Caco-2 (cell line): ENCODE measurements around the gene TRIM3. TPM values are rescaled to one million over a fixed set of nuclear protein-coding genes. Genes with fewer than 3 reads are reported as not detected.

Experiments
- BruUV-seq: library from RNA; stranded (reverse); fragments of 400-500 nt; replicated peaks from 2 replicates; lab custom pipeline; 2021; lab: Mats Ljungman, UMichigan
- CTCF ChIA-PET: fragments of 300-600 bp; sonication (Branson Sonifier 250); formaldehyde crosslinking; loops from one replicate; lab custom pipeline; 2022; ENCODE audit warnings: antibody characterized with exemption; lab: Charles Lee
- POLR2A ChIA-PET: fragments of 300-600 bp; sonication (Branson Sonifier 250); formaldehyde crosslinking; loops from one replicate; lab custom pipeline; 2022; ENCODE audit warnings: antibody characterized with exemption; lab: Charles Lee
- DNase-seq, 2 experiments: peaks; one replicate each; pipeline versions ENCODE4 v3.0.0 to v3.0.0-alpha.2; 2020 to 2022
- H3K27me3 ChIP-seq: replicated peaks from 2 replicates; pipeline ENCODE4 v1.6.0; 2011; ENCODE audit warnings: low read length; ENCODE audit not compliant: control insufficient read depth, insufficient read depth
- H3K36me3 ChIP-seq: 2 replicates; pipeline ENCODE4 v1.5.1; 2011; ENCODE audit warnings: low read length; ENCODE audit not compliant: control insufficient read depth, insufficient read depth
- H3K4me1 ChIP-seq: fragments of 250-450 bp; sonication (Bioruptor Pico); 2 replicates; pipeline ENCODE4 v1.5.1; 2020; ENCODE audit warnings: mild to moderate bottlenecking
- H3K4me3 ChIP-seq: 2 replicates; pipeline ENCODE4 v1.5.1; 2011; ENCODE audit warnings: low read depth, mild to moderate bottlenecking, control low read depth, low read length
- H3K9me3 ChIP-seq: fragments of 250-450 bp; sonication (Bioruptor Pico); 2 replicates; pipeline ENCODE4 v1.5.1; 2020; ENCODE audit warnings: mild to moderate bottlenecking, moderate library complexity
- H3K27ac Mint-ChIP-seq: one replicate; pipeline ENCODE4 v1.8.0; 2022; ENCODE audit warnings: mixed read lengths; ENCODE audit not compliant: unreplicated experiment
- H3K27me3 Mint-ChIP-seq: one replicate; pipeline ENCODE4 v1.8.0; 2022; ENCODE audit warnings: mixed read lengths; ENCODE audit not compliant: insufficient read depth, unreplicated experiment
- H3K36me3 Mint-ChIP-seq: one replicate; pipeline ENCODE4 v1.8.0; 2022; ENCODE audit warnings: mild to moderate bottlenecking, mixed read lengths; ENCODE audit not compliant: insufficient read depth, unreplicated experiment
- H3K4me1 Mint-ChIP-seq: one replicate; pipeline ENCODE4 v1.8.0; 2022; ENCODE audit warnings: low read depth, mixed read lengths; ENCODE audit not compliant: unreplicated experiment
- H3K4me3 Mint-ChIP-seq: one replicate; pipeline ENCODE4 v1.8.0; 2022; ENCODE audit warnings: mild to moderate bottlenecking, moderate library complexity, mixed read lengths; ENCODE audit not compliant: unreplicated experiment
- H3K9me3 Mint-ChIP-seq: one replicate; pipeline ENCODE4 v1.8.0; 2022; ENCODE audit warnings: mixed read lengths; ENCODE audit not compliant: unreplicated experiment
- CTCF ChIP-seq, 2 experiments: fragments of 200-600 bp in 1 of 2; IDR thresholded peaks; 1 replicate in 1 of 2; 2 replicates in 1 of 2; pipeline versions ENCODE4 v1.5.1 to v1.8.0; 2011 to 2022; ENCODE audit warnings: antibody characterized with exemption in 1 of 2, control low read depth in 1 of 2, inconsistent platforms in 1 of 2, low read depth in 1 of 2, low read length in 1 of 2, mild to moderate bottlenecking in 1 of 2, moderate library complexity in 1 of 2; ENCODE audit not compliant: insufficient read depth in 1 of 2, severe bottlenecking in 1 of 2, unreplicated experiment in 1 of 2
- intact Hi-C: fragments of 100-400 bp; cut with micrococcal nuclease; formaldehyde crosslinking; loops from one replicate; pipeline ENCODE4 v1.10.0; 2022; ENCODE audit not compliant: unreplicated experiment
- total RNA-seq: library from RNA; stranded (reverse); gene quantifications from 2 replicates; pipeline ENCODE4 v1.2.3, GENCODE V29; 2022

TRIM3 gene
- total RNA-seq, 1 experiment from 2014 or later, result 28.0 TPM

GRCh38 chr11:6403539-6403938, 70.2 kb downstream of the TRIM3 start:
- no peak for DNase-seq
- no TSS peak for BruUV-seq
- POLR2A ChIA-PET, result no interaction called here
- Histone ChIP-seq H3K4me1 (peaks cover 51% of the 10 kb centered on the region), H3K27me3 (no peaks in the 10 kb centered on the region), H3K9me3 (no peaks in the 10 kb centered on the region), H3K36me3 (peaks cover 1% of the 10 kb centered on the region; the same call in 1 of the 2 replicates), H3K4me3 (no peak overlapping the region)
- Mint-ChIP-seq H3K27ac (no peak overlapping the region), H3K4me1 (peaks cover 53% of the 10 kb centered on the region), H3K36me3 (peaks cover 18% of the 10 kb centered on the region), H3K4me3 (no peak overlapping the region), H3K9me3 (no peaks in the 10 kb centered on the region), H3K27me3 (no peaks in the 10 kb centered on the region)
- intact Hi-C loops, result no loop called here
- no peak for TF ChIP-seq CTCF (IDR thresholded peaks at IDR 0.05; ENCODE audit: insufficient read depth in 1 of 2, low read depth in 1 of 2, low read length in 1 of 2, severe bottlenecking in 1 of 2, unreplicated experiment in 1 of 2)
- CTCF ChIA-PET, result no interaction called here

GRCh38 chr11:6402561-6402981, 71.2 kb downstream of the TRIM3 start:
- CTCF ChIA-PET, result no interaction called here

GRCh38 chr11:6402061-6402470, 71.7 kb downstream of the TRIM3 start:
- intact Hi-C loops, result no loop called here
- POLR2A ChIA-PET, result no interaction called here

More at GRCh38 chr11:6402561-6402981, 71.2 kb downstream of the TRIM3 start:
- H3K27ac Mint-ChIP-seq, result no peak overlapping the region
- no peaks in the 10 kb centered on the region for H3K9me3 Mint-ChIP-seq
- Histone ChIP-seq H3K27me3 (no peaks in the 10 kb centered on the region), H3K4me3 (no peak overlapping the region), H3K9me3 (no peaks in the 10 kb centered on the region), H3K4me1 (peaks cover 61% of the 10 kb centered on the region), H3K36me3 (peaks cover 1% of the 10 kb centered on the region; the same call in 1 of the 2 replicates)
- H3K4me3 Mint-ChIP-seq, result no peak overlapping the region
- peaks cover 12% of the 10 kb centered on the region for H3K36me3 Mint-ChIP-seq
- DNase-seq, result no peak
- peaks cover 63% of the 10 kb centered on the region for H3K4me1 Mint-ChIP-seq
- H3K27me3 Mint-ChIP-seq, result no peaks in the 10 kb centered on the region
- POLR2A ChIA-PET, result no interaction called here
- TF ChIP-seq CTCF (IDR thresholded peaks at IDR 0.05; ENCODE audit: insufficient read depth in 1 of 2, low read depth in 1 of 2, low read length in 1 of 2, severe bottlenecking in 1 of 2, unreplicated experiment in 1 of 2), result no peak
- intact Hi-C loops, result no loop called here
- BruUV-seq, result no TSS peak

More at GRCh38 chr11:6402061-6402470, 71.7 kb downstream of the TRIM3 start:
- Mint-ChIP-seq H3K4me3 (no peak overlapping the region), H3K27ac (no peak overlapping the region), H3K4me1 (peaks cover 63% of the 10 kb centered on the region), H3K36me3 (peaks cover 12% of the 10 kb centered on the region), H3K9me3 (no peaks in the 10 kb centered on the region), H3K27me3 (no peaks in the 10 kb centered on the region)
- H3K9me3 ChIP-seq, result no peaks in the 10 kb centered on the region
- TF ChIP-seq CTCF (IDR thresholded peaks at IDR 0.05; ENCODE audit: insufficient read depth in 1 of 2, low read depth in 1 of 2, low read length in 1 of 2, severe bottlenecking in 1 of 2, unreplicated experiment in 1 of 2), result no peak
- no TSS peak for BruUV-seq
- no peaks in the 10 kb centered on the region for H3K27me3 ChIP-seq
- H3K4me3 ChIP-seq, result no peak overlapping the region
- CTCF ChIA-PET, result no interaction called here
- no peak for DNase-seq
- H3K36me3 ChIP-seq, result peaks cover 1% of the 10 kb centered on the region; the same call in 1 of the 2 replicates
- H3K4me1 ChIP-seq, result peaks cover 61% of the 10 kb centered on the region
